Measurements from ENCODE around the gene CHD2.
"Not testable (repeated sequence)": the region's sequence is repeated elsewhere in the genome, so short reads cannot be mapped to it uniquely, and the experiment has no call there.

Gene CHD2

DNA sequence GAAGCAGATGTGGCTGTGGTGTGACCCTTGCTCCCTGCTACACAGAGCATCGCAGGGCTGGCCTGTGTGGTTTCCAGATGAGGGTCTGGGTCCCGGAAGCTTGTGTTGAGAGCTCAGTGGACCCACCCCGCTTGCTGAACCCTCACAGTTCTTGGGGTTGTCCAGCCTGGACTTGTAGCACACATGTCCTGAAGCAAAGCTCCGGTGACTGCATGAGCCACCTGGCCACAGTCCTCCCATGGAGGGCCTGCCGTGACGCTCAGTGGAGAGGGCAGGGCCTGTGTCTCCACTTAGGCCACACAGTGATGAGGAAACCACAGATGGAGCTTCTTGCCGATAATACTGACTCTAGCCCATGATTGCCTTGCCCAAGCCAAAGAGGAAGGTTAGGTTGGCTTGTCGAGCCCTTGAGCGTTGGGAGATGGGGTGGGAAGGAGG, 126.3 kb downstream of the CHD2 start:
- Histone ChIP-seq H3K27ac (peak overlapping the region in 9 of 21 experiments; percentile 1 to 82 (median 31)), H3K4me3 (no peak overlapping the region)

GRCh38 chr15:93027413-93027812, 127.3 kb downstream of the CHD2 start:
- Histone ChIP-seq H3K27ac (peak overlapping the region in 11 of 21 experiments; percentile 15 to 88 (median 75)), H3K4me3 (no peak overlapping the region)

GRCh38 chr15:93028111-93028631, 128.0 kb downstream of the CHD2 start:
- H3K27ac ChIP-seq, result peak overlapping the region; percentile 25 to 88 (median 70)
- H3K4me3 ChIP-seq, result no peak overlapping the region

DNA sequence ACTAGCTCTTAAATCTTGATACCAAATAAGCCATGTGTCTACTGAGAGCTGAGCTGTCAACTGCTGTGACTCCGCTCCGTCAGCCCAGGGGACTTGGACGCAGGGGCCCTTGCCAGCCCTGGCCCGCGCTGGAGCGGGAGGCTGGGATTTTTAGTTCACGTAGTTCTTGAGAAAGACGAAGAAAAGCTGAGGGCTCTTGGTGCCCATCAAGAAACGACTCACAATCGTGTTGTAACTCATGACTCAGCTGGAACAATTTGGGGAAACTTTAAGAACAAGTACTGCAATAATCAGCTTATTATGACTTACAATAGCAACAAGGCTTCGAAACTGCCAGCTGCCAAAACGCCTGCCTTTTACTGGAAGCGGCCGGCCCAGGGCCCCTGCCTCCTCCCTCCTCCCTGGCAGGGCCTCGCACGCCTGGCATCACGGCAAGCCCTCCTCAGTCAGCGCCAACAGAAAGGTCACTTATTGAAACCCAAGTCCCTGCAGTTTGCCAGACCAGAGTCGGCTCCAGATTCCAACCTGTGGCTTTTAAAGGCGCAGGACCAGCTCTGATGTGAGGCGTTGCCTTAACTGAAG, 128.6 kb downstream of the CHD2 start:
- no peak overlapping the region for H3K4me3 ChIP-seq
- peak overlapping the region; percentile 25 to 88 (median 70) for H3K27ac ChIP-seq

GRCh38 chr15:93029214-93029835, 129.2 kb downstream of the CHD2 start:
- no peak overlapping the region for H3K4me3 ChIP-seq
- H3K27ac ChIP-seq, result peak overlapping the region in 20 of 21 experiments; percentile 18 to 88 (median 68)

DNA sequence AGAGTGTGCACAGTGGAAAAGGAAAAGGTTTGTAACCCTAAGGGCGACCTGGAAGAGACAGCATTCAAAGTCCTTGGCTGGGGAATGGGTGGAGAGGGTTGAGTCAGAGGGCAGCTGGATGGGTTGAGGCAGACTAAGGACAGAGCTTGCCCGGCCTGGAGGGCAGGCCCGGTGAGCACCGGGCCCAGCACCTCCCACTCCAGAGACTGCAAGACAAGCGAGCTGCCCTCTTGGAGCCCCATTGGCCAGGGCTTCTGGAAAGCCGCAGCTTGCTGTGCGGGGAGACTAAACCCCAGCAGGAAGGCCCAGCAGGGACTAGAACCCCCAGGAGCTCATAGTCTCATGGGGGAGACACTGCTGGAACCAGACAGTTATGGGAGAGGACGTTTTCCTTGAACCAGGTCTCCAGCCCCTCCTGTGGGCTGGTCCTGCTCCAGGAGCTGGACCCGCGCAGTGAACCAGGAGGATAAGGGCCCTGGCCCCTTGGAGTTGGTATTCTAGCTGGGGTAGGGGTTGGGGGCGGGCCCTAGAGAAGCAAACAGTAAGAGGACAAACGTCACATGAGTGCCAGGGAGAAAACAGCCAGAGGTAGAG, 129.8 kb downstream of the CHD2 start:
- H3K4me3 ChIP-seq, result no peak overlapping the region
- peak overlapping the region in 16 of 21 experiments; percentile 8 to 88 (median 74) for H3K27ac ChIP-seq

- H3K27ac ChIP-seq, result peak overlapping the region in 15 of 21 experiments; percentile 8 to 88 (median 78)
- H3K4me3 ChIP-seq, result no peak overlapping the region
These were observed 130.4 kb downstream of the CHD2 start for GRCh38 chr15:93030430-93031102.

GRCh38 chr15:93031103-93031464, 131.0 kb downstream of the CHD2 start:
- Histone ChIP-seq H3K4me3 (no peak overlapping the region), H3K27ac (peak overlapping the region in 1 of 21 experiments; percentile 88)

GRCh38 chr15:93031557-93032384, 131.6 kb downstream of the CHD2 start:
- H3K4me3 ChIP-seq, H3K27ac ChIP-seq: not testable (repeated sequence)

GRCh38 chr15:93032515-93033206, 132.5 kb downstream of the CHD2 start:
- not testable (repeated sequence) for H3K27ac ChIP-seq, H3K4me3 ChIP-seq

GRCh38 chr15:93033434-93034045, 133.4 kb downstream of the CHD2 start:
- Histone ChIP-seq H3K27ac (no peak overlapping the region), H3K4me3 (no peak overlapping the region)

DNA sequence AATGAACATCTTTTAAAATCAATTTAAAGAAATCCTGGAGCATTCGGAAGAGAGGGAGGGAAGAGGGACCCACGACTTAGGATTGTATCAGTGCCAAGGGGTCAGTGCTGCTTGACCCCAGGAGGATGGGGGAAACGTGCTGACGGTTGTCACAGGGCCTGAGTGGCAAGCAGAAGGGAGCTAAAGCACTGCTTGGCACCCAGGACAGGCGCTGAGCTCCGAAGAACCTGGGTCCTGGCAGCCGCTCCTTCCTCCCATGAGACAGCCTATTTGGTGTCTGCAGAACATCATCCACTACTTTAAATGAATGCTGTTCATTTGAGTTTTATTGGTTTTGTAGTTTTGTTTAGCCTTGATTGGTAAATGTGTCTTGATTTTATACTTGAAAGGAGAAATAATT, 134.4 kb downstream of the CHD2 start:
- H3K27ac ChIP-seq, result no peak overlapping the region
- no peak overlapping the region for H3K4me3 ChIP-seq

- H3K4me3 ChIP-seq, result no peak overlapping the region
- H3K27ac ChIP-seq, result no peak overlapping the region
These were observed 135.2 kb downstream of the CHD2 start for GRCh38 chr15:93035092-93035915.

GRCh38 chr15:93035953-93036810, 136.1 kb downstream of the CHD2 start:
- Histone ChIP-seq H3K27ac (peak overlapping the region in 2 of 21 experiments; percentile 8 to 9), H3K4me3 (no peak overlapping the region)

- Histone ChIP-seq H3K27ac (peak overlapping the region in 5 of 21 experiments; percentile 8 to 43 (median 12)), H3K4me3 (no peak overlapping the region)
These were observed 137.1 kb downstream of the CHD2 start for GRCh38 chr15:93036951-93037819.
